Nephron (organoid): ENCODE data around the gene FHL1.

ENCODE experiments used
- H3K27ac Mint-ChIP-seq, 3 experiments: 2 replicates each; pipeline ENCODE4 v1.8.0; 2020; ENCODE audit warnings: mixed read lengths in 3 of 3, mild to moderate bottlenecking in 2 of 3, moderate library complexity in 1 of 3
- H3K27me3 Mint-ChIP-seq: 2 replicates; pipeline ENCODE4 v1.8.0; 2021; ENCODE audit warnings: low read depth, mild to moderate bottlenecking, moderate library complexity, mixed read lengths
- H3K36me3 Mint-ChIP-seq: 2 replicates; pipeline ENCODE4 v1.8.0; 2020; ENCODE audit warnings: low read depth, mixed read lengths
- H3K4me1 Mint-ChIP-seq: 2 replicates; pipeline ENCODE4 v1.8.0; 2020; ENCODE audit warnings: mixed read lengths
- H3K4me3 Mint-ChIP-seq, 3 experiments: 2 replicates each; pipeline ENCODE4 v1.8.0; 2020; ENCODE audit warnings: mild to moderate bottlenecking in 3 of 3, mixed read lengths in 3 of 3, moderate library complexity in 2 of 3
- H3K9me3 Mint-ChIP-seq: 2 replicates; pipeline ENCODE4 v1.8.0; 2020; ENCODE audit warnings: mixed read lengths
- TF ChIP-seq, protein P1 (sequence below), 3 experiments: fragments of 200-600 bp; sonication (generic); IDR thresholded peaks; one replicate each; pipeline ENCODE4 v1.5.0; 2021; ENCODE audit warnings: antibody characterized with exemption in 3 of 3; ENCODE audit not compliant: unreplicated experiment in 3 of 3

The FHL1 gene

GRCh38 chrX:136126371-136126770 is 21.0 kb upstream of the FHL1 start:
- Mint-ChIP-seq H3K27ac (peak overlapping the region in 2 of 3 experiments; percentile 17 to 67), H3K9me3 (peaks cover 10% of the 10 kb centered on the region), H3K36me3 (peaks cover 3% of the 10 kb centered on the region), H3K27me3 (no peaks in the 10 kb centered on the region), H3K4me1 (peaks cover 16% of the 10 kb centered on the region), H3K4me3 (no peak overlapping the region)
- TF ChIP-seq, protein P1, sequence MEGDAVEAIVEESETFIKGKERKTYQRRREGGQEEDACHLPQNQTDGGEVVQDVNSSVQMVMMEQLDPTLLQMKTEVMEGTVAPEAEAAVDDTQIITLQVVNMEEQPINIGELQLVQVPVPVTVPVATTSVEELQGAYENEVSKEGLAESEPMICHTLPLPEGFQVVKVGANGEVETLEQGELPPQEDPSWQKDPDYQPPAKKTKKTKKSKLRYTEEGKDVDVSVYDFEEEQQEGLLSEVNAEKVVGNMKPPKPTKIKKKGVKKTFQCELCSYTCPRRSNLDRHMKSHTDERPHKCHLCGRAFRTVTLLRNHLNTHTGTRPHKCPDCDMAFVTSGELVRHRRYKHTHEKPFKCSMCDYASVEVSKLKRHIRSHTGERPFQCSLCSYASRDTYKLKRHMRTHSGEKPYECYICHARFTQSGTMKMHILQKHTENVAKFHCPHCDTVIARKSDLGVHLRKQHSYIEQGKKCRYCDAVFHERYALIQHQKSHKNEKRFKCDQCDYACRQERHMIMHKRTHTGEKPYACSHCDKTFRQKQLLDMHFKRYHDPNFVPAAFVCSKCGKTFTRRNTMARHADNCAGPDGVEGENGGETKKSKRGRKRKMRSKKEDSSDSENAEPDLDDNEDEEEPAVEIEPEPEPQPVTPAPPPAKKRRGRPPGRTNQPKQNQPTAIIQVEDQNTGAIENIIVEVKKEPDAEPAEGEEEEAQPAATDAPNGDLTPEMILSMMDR (IDR thresholded peaks at IDR 0.05; ENCODE audit: unreplicated experiment in 3 of 3), result no peak

GRCh38 chrX:136126872-136127406 is 20.4 kb upstream of the FHL1 start:
- peak overlapping the region in 2 of 3 experiments; percentile 48 to 67 for H3K27ac Mint-ChIP-seq
- no peak overlapping the region for H3K4me3 Mint-ChIP-seq
- H3K36me3 Mint-ChIP-seq, result peaks cover 3% of the 10 kb centered on the region
- peaks cover 11% of the 10 kb centered on the region for H3K9me3 Mint-ChIP-seq
- TF ChIP-seq, protein P1 (IDR thresholded peaks at IDR 0.05; ENCODE audit: unreplicated experiment in 3 of 3), result no peak
- H3K4me1 Mint-ChIP-seq, result peaks cover 13% of the 10 kb centered on the region
- no peaks in the 10 kb centered on the region for H3K27me3 Mint-ChIP-seq

DNA sequence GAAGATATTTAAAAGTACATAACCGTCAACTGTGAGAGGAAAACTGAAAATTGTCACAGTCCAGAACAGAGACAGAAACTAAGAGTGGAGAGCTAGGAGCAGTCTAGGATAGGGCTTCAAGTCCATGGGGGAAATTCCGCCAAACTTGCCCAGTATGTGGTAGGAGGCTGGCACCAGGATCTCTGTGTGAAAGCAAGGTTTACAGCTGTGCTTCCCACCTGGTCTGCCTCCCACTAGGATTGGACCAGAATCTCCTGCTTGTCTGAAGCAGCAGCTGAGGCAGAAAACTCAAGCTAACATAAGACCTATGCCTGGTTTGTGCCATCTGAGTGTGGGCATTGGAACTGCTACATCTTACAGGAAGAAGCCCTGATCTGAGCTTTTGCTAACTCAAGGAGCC is 18.6 kb upstream of the FHL1 start:
- H3K9me3 Mint-ChIP-seq, result peaks cover 11% of the 10 kb centered on the region
- no peak overlapping the region for H3K27ac Mint-ChIP-seq
- TF ChIP-seq, protein P1 (IDR thresholded peaks at IDR 0.05; ENCODE audit: unreplicated experiment in 3 of 3), result no peak
- peaks cover 3% of the 10 kb centered on the region for H3K36me3 Mint-ChIP-seq
- H3K4me1 Mint-ChIP-seq, result peaks cover 9% of the 10 kb centered on the region
- no peaks in the 10 kb centered on the region for H3K27me3 Mint-ChIP-seq
- H3K4me3 Mint-ChIP-seq, result no peak overlapping the region

DNA sequence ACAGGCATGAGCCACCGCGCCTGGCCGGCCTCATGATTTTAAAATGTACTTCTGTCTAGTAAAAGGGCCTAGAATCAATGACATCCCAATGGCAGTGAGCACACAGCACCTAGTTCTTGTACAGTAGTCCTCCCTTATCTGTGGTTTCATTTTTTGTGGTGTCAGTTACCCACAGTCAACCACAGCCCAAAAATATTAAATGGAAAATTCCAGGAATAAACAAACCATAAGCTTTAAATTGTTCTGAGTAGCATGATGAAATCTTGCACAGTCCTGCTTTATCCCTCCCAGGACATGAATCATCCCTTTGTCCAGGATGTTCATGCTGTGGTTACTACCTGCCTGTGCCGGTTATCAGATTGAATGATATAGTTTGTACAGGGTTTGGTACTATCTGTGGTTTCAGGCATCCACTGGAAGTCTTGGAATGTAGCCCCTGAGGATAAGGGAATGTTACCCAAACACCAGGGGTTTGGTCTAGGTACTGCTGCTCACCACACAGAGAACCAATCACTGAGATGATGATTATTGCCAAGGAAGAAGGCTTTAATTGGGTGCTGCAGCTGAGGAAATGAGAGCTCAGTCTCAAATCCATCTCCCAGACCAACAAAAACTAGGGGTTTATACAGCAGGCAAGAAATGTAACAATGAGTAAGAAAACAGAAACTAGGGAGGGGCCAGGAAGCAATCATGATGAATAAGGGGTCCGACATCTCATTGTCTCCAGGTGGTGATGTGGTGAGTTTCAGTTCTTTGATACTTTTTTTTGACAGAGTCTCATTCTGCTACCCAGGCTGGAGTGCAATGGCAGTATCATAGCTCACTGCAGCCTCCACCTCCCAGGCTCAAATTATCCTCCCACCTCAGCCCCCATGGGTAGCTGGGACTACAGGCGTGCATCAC is 16.2 kb upstream of the FHL1 start:
- Mint-ChIP-seq H3K36me3 (peaks cover 3% of the 10 kb centered on the region), H3K27me3 (no peaks in the 10 kb centered on the region), H3K4me3 (no peak overlapping the region), H3K27ac (no peak overlapping the region), H3K9me3 (peaks cover 15% of the 10 kb centered on the region), H3K4me1 (peaks cover 9% of the 10 kb centered on the region)
- TF ChIP-seq, protein P1 (IDR thresholded peaks at IDR 0.05; ENCODE audit: unreplicated experiment in 3 of 3), result no peak

GRCh38 chrX:136138939-136139338 is 8.4 kb upstream of the FHL1 start:
- H3K27ac Mint-ChIP-seq, result no peak overlapping the region
- TF ChIP-seq, protein P1 (IDR thresholded peaks at IDR 0.05; ENCODE audit: unreplicated experiment in 3 of 3), result no peak

More at GRCh38 chrX:136138939-136139338, 8.4 kb upstream of the FHL1 start:
- no peaks in the 10 kb centered on the region for H3K27me3 Mint-ChIP-seq
- H3K36me3 Mint-ChIP-seq, result no peaks in the 10 kb centered on the region
- peaks cover 27% of the 10 kb centered on the region for H3K9me3 Mint-ChIP-seq
- no peaks in the 10 kb centered on the region for H3K4me1 Mint-ChIP-seq
- no peak overlapping the region for H3K4me3 Mint-ChIP-seq
